GM12801 (cell line): Measurements from ENCODE around the gene KLF17.

Experiments used
- TF ChIP-seq, protein P1 (sequence below): IDR thresholded peaks from one replicate; pipeline ENCODE4 v1.5.1; 2011; ENCODE audit warnings: control low read depth; ENCODE audit not compliant: insufficient read length; ENCODE audit errors: extremely low read depth

Gene KLF17

DNA sequence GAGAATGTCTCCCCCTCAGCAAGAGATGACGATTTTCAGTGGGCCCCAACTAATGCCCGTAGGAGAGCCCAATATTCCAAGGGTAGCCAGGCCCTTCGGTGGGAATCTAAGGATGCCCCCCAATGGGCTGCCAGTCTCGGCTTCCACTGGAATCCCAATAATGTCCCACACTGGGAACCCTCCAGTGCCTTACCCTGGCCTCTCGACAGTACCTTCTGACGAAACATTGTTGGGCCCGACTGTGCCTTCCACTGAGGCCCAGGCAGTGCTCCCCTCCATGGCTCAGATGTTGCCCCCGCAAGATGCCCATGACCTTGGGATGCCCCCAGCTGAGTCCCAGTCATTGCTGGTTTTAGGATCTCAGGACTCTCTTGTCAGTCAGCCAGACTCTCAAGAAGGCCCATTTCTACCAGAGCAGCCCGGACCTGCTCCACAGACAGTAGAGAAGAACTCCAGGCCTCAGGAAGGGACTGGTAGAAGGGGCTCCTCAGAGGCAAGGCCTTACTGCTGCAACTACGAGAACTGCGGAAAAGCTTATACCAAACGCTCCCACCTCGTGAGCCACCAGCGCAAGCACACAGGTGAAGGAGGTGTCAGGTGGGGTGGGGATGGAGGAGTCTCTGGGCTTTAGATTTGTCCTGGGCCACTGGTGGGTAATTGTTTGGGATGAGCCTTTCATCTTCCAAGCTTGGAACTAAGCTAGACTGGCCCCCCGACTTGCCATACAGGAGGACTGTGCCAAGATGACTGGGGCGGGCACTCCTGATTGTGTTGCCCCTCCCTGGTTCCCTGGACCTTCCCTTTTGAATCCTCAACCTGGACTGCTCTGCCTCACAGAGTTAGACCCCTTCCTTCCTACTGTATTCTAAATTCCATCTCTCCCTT, 11.2 kb downstream of the KLF17 start:
- TF ChIP-seq, protein P1, sequence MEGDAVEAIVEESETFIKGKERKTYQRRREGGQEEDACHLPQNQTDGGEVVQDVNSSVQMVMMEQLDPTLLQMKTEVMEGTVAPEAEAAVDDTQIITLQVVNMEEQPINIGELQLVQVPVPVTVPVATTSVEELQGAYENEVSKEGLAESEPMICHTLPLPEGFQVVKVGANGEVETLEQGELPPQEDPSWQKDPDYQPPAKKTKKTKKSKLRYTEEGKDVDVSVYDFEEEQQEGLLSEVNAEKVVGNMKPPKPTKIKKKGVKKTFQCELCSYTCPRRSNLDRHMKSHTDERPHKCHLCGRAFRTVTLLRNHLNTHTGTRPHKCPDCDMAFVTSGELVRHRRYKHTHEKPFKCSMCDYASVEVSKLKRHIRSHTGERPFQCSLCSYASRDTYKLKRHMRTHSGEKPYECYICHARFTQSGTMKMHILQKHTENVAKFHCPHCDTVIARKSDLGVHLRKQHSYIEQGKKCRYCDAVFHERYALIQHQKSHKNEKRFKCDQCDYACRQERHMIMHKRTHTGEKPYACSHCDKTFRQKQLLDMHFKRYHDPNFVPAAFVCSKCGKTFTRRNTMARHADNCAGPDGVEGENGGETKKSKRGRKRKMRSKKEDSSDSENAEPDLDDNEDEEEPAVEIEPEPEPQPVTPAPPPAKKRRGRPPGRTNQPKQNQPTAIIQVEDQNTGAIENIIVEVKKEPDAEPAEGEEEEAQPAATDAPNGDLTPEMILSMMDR, result no peak

DNA sequence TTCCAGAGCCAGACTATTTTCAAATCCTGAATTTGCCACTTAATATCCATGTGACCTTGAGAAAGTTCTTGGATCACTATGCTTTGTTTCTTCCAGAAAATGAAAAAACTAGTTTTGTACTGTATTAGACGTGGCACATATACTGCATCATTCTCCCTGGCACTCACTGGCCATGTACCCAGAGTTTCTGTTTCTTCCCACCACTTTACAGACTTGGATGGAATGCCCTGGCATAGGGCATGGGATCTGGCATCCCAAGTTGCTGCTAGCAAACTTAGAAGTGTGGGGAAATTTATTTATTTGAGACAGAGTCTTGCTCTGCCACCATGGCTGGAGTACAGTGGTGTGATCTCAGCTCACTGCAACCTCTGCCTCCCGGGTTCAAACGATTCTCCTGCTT, 12.8 kb downstream of the KLF17 start:
- TF ChIP-seq, protein P1, result no peak

DNA sequence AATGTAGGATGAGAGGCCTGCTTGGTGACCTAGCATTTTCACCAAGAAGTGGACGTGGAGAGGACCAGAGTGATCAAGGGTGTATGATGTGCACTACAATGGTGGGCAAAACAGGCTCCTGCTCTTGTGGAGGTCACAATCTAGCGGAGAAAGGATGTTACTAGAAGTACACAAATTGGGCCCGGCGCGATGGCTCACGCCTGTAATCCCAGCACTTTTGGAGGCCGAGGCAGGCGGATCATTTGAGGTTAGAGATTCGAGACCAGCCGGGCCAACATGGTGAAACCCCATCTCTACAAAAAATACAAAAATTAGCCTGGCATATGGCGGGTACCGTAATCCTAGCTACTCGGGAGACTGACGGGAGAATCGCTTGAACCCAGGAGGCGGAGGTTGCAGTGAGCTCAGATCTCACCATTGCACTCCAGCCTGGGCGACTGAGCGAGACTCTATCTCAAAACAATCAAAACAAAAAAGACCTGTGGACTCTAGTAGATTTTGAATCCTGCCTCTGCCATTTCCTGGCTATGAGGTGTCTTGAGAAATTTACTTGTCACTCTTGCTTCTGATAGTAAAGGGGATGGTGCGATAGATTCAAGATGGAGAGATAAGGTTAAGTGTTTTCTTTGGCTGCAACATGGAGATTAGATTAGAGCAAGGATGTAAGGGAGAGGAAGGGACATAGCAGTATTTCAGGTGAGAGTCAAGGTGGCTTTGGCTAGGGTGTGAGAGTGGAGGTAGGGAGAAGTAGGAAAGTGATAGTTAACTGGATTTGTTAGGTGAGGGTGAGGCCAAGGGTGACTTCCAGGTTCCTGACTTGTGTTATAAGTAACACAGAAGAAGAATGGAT, 15.7 kb downstream of the KLF17 start:
- TF ChIP-seq, protein P1, result no peak

DNA sequence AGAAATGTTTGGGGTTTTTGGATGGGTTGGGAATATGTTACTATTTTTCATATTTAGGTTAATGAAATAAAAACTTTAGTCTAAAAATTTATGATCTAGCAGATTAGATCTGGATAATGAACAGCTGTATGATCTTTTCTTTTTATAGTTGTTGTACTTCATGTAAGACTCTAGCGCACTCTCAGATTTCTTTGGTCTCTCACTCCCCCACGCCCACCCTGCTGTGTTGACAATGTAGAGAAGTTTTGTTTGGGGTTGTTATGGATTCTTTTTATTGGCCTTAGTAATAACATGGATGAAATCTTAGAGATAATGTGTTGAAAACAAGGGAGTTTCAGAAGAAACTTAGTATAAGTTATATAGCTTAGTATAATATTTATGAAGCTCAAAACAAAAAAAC, 17.3 kb downstream of the KLF17 start:
- TF ChIP-seq, protein P1, result no peak

DNA sequence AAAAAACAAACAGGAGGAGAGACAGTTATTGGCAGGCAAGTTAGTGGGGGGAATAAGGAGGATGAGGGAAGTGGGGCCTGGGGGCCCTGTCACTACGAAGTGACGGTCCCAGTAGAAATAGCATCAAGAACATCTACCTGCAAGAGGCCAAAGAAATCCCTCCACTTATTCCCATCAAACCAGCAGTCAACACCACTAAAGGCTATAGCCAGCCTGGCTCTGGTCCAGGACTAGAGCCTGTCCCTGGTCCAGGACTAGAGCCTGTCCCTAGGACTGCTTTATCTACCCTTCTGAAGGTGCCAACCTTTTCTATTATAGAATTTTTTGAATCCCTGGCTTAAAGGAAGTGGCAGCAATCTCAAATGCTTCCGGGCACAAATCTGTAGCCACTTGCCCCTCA, 19.6 kb downstream of the KLF17 start:
- TF ChIP-seq, protein P1, result no peak

DNA sequence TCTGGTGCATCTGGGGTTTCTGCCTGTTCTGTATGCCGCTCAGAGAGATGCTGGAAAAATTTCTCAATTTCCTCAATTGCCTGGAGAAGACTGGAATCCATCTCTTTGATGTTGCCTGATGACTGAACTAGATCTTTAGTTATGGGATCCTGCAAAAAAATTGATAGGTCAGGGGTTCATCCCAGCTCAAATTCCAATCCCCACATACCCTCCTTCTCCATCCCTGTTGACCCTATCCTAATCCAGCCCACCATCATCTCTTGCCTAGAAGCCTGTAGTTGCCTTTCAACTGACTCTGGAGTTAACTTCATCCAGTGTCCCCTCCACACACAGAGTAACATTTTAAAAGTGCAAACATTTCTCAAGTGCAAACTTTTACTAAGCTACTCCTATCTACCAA, 22.9 kb downstream of the KLF17 start, which contains the start of gene KLF18:
TSS of gene KLF18 (minus strand) at position 101 of the 400 bp plus-strand sequence. CDS start at position 101, 0 bp downstream.
- TF ChIP-seq, protein P1, result no peak

DNA sequence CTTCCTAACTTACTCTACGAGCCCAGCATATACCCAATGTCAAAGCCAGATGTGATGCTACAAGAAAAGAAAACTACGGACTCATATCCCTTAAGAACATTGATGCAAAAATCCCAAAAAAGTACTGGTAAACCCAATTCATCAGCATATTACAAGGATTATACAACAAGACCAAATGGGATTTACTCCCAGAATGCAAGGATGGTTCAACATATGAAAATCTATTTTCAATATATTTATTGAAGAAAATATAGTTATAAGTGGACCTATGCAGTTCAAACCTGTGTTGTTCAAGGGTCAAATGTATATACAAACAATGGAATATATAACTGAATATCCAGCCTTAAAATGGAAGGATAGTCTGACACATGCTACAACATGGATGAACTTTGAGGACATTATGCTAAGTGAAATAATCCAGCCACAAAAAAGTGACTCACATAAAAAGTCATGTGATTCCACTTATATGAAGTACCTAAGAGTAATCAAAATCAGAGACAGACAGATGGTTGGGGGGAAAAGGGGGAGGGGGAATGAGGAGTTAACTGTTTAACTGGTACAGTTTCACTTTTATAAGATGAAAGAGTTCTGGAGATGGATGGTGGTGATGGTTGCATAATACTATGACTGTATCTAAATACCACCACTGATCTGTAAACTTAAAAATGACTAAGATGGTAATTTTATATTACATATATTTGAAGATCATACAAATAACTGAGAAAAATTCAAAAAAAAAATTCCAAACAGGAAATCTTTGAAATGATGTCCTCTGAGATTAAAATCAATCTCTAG, 26.5 kb downstream of the KLF17 start:
- TF ChIP-seq, protein P1, result no peak
